K562 (cell line): ENCODE results near the gene EXOSC9. TPM values are rescaled to one million over a fixed set of nuclear protein-coding genes. Genes with fewer than 3 reads are reported as not detected.

Source experiments
- ATAC-seq: fragments of 200-7000 bp; cut with Tn5 transposase; 3 replicates; pipeline ENCODE4 v1.9.1; 2020; ENCODE audit warnings: moderate library complexity
- BruUV-seq: library from RNA; stranded (reverse); fragments of 400-500 nt; replicated peaks from 2 replicates; lab custom pipeline; 2021; lab: Mats Ljungman, UMichigan
- CTCF ChIA-PET: fragments of 300-600 bp; formaldehyde crosslinking; extraction: SDS; loops from one replicate; lab custom pipeline; 2021; ENCODE audit warnings: low intra/inter-chr PET ratio; lab: Yijun Ruan, JAX
- POLR2A ChIA-PET: fragments of 300-600, 350-650 bp; sonication (Branson Sonifier 250); formaldehyde crosslinking; extraction: SDS; loops from one replicate; lab custom pipeline; 2021; ENCODE audit warnings: antibody characterized with exemption, inconsistent platforms; lab: Yijun Ruan, JAX
- DNase-seq, 4 experiments: peaks; one replicate each; pipeline versions ENCODE4 v3.0.0 to v3.0.0-alpha.2; 2011 to 2018; ENCODE audit warnings: low spot score in 3 of 4, mixed read lengths in 3 of 4; ENCODE audit errors: extremely low read depth in 1 of 4
- FAIRE-seq: peaks from 2 replicates; lab custom pipeline; 2011; peaks lifted over from hg19 to GRCh38; lab: Jason Lieb, UNC
- H2AFZ ChIP-seq: 2 replicates; pipeline ENCODE4 v1.6.0; 2011; ENCODE audit warnings: low read depth, low read length, control low read depth, inconsistent platforms
- H3K27ac ChIP-seq: fragments of 200-600 bp; 3 replicates; pipeline ENCODE4 v1.8.0; 2011; ENCODE audit warnings: low read depth, mild to moderate bottlenecking, control low read depth, inconsistent platforms, low read length, moderate library complexity, mixed read lengths; ENCODE audit errors: extremely low read depth
- H3K27me3 ChIP-seq, 2 experiments: fragments of 300-600 bp in 1 of 2; 2 replicates in 1 of 2; 3 replicates in 1 of 2; pipeline versions ENCODE4 v1.6.0 to v1.8.0; 2011; ENCODE audit warnings: inconsistent platforms in 2 of 2, low read length in 2 of 2, mild to moderate bottlenecking in 1 of 2, mixed read lengths in 1 of 2, moderate library complexity in 1 of 2; ENCODE audit not compliant: control insufficient read depth in 2 of 2, insufficient read depth in 2 of 2
- H3K36me3 ChIP-seq: fragments of 300-600 bp; 3 replicates; pipeline ENCODE4 v1.8.0; 2011; ENCODE audit warnings: mild to moderate bottlenecking, low read length, inconsistent platforms; ENCODE audit not compliant: control insufficient read depth, insufficient read depth
- H3K4me1 ChIP-seq, 2 experiments: fragments of 200-600 bp in 1 of 2; replicated peaks in 1 of 2; 2 replicates in 1 of 2; 3 replicates in 1 of 2; pipeline versions ENCODE4 v1.5.1 to v1.8.0; 2011; ENCODE audit warnings: inconsistent platforms in 2 of 2, low read length in 2 of 2, mild to moderate bottlenecking in 1 of 2, mixed read lengths in 1 of 2, moderate library complexity in 1 of 2; ENCODE audit not compliant: control insufficient read depth in 2 of 2, insufficient read depth in 2 of 2
- H3K4me2 ChIP-seq: 2 replicates; pipeline ENCODE4 v1.6.1; 2011; ENCODE audit warnings: low read length, control low read depth, inconsistent platforms, mixed read lengths; ENCODE audit not compliant: insufficient read depth
- H3K4me3 ChIP-seq: fragments of 200-600 bp; sonication (generic), shearing (Covaris generic); 2 replicates; pipeline ENCODE4 v1.5.1; 2016; ENCODE audit warnings: control low read depth, inconsistent platforms
- H3K79me2 ChIP-seq: fragments of 200-600 bp; 3 replicates; pipeline ENCODE4 v1.8.0; 2011; ENCODE audit warnings: low read length, inconsistent platforms; ENCODE audit not compliant: control insufficient read depth, insufficient read depth
- H3K9ac ChIP-seq, 2 experiments: 2 replicates each; pipeline versions ENCODE4 v1.6.0 to v1.6.1; 2011; ENCODE audit warnings: low read depth in 2 of 2, low read length in 2 of 2, control low read depth in 1 of 2, inconsistent platforms in 1 of 2, mild to moderate bottlenecking in 1 of 2, mixed read lengths in 1 of 2; ENCODE audit not compliant: insufficient read depth in 1 of 2
- H3K9me1 ChIP-seq: one replicate; pipeline ENCODE4 v1.6.0; 2011; ENCODE audit warnings: inconsistent platforms, mild to moderate bottlenecking, low read length, moderate library complexity; ENCODE audit not compliant: control insufficient read depth, insufficient read depth
- H3K9me3 ChIP-seq: replicated peaks from 2 replicates; pipeline ENCODE4 v1.5.1; 2011; ENCODE audit warnings: low read depth, low read length, inconsistent platforms; ENCODE audit not compliant: control insufficient read depth, insufficient read depth
- H4K20me1 ChIP-seq: replicated peaks from 2 replicates; pipeline ENCODE4 v1.6.1; 2011; ENCODE audit warnings: low read length, inconsistent platforms, mixed read lengths; ENCODE audit not compliant: control insufficient read depth, insufficient read depth
- CTBP1 ChIP-seq: fragments of 450-650 bp; IDR thresholded peaks from 2 replicates; pipeline ENCODE4 v1.6.1; 2016; ENCODE audit warnings: borderline replicate concordance
- FOS ChIP-seq: IDR thresholded peaks from 3 replicates; pipeline ENCODE4 v1.6.1; 2011; ENCODE audit not compliant: insufficient read length; ENCODE audit errors: extremely low read depth
- JUNB ChIP-seq: fragments of 450-650 bp; formaldehyde crosslinking; conservative IDR thresholded peaks from 2 replicates; pipeline ENCODE4 v1.4.0; 2020; ENCODE audit warnings: mild to moderate bottlenecking
- NCOA2 ChIP-seq, 2 experiments: fragments of 450-650 bp; IDR thresholded peaks; 2 replicates each; pipeline ENCODE4 v1.6.1; 2018; ENCODE audit warnings: mild to moderate bottlenecking in 2 of 2, moderate library complexity in 1 of 2; ENCODE audit not compliant: partially characterized antibody in 2 of 2
- POLR2A ChIP-seq: fragments of 450-650 bp; conservative IDR thresholded peaks from 2 replicates; pipeline ENCODE4 v1.6.1; 2016
- POLR2B ChIP-seq: fragments of 450-650 bp; IDR thresholded peaks from 2 replicates; pipeline ENCODE4 v1.6.1; 2018; ENCODE audit warnings: low read depth; ENCODE audit not compliant: partially characterized antibody
- RBFOX2 ChIP-seq: fragments of 200-400 bp; formaldehyde crosslinking; IDR thresholded peaks from 2 replicates; pipeline ENCODE4 v1.6.1; 2017; ENCODE audit warnings: low read depth, mild to moderate bottlenecking, low read length, moderate library complexity
- TCF15 ChIP-seq: fragments of 250-450 bp; sonication (Bioruptor Pico); IDR thresholded peaks from 2 replicates; pipeline ENCODE4 v1.8.0; 2022; ENCODE audit warnings: moderate library complexity, mild to moderate bottlenecking, inconsistent platforms
- TOE1 ChIP-seq, 2 experiments: fragments of 450-650 bp in 1 of 2; sonication (generic) in 1 of 2; formaldehyde crosslinking in 1 of 2; IDR thresholded peaks; 2 replicates each; pipeline versions ENCODE4 v1.7.1 to v1.8.0; 2016 to 2022; ENCODE audit warnings: borderline replicate concordance in 2 of 2, mild to moderate bottlenecking in 2 of 2, antibody characterized with exemption in 1 of 2, inconsistent platforms in 1 of 2, low read depth in 1 of 2, missing genetic modification reagents in 1 of 2, moderate library complexity in 1 of 2
- U2AF1 ChIP-seq: fragments of 200-400 bp; formaldehyde crosslinking; optimal IDR thresholded peaks from 2 replicates; pipeline ENCODE3; 2017; ENCODE audit warnings: mild to moderate bottlenecking, low read depth, low read length, moderate library complexity
- ZFP1 ChIP-seq: fragments of 450-650 bp; formaldehyde crosslinking; IDR thresholded peaks from 2 replicates; pipeline ENCODE4 v1.4.0; 2020; ENCODE audit warnings: mild to moderate bottlenecking, mixed read lengths
- ZNF134 ChIP-seq: fragments of 250-450 bp; sonication (Bioruptor Pico); conservative IDR thresholded peaks from 2 replicates; pipeline ENCODE4 v1.4.0; 2020
- WGBS: fragments of 100-300 bp; shearing (Covaris generic); methylation state at CpG from one replicate; pipeline ENCODE4 v1.1.6; 2016; ENCODE audit warnings: low coverage, mixed read lengths; ENCODE audit not compliant: insufficient coverage; ENCODE audit errors: missing lambda C conversion rate; 5-methylcytosine and 5-hydroxymethylcytosine counted together
- in situ Hi-C: fragments of 300-500 bp; cut with MboI; formaldehyde crosslinking; loops from 4 replicates; pipeline ENCODE4 v1.15.0; 2018; ENCODE audit warnings: inconsistent platforms, mixed read lengths
- intact Hi-C: fragments of 100-400 bp; cut with micrococcal nuclease; formaldehyde crosslinking; loops from 2 replicates; pipeline ENCODE4 v1.14.2; 2022
- polyA plus RNA-seq, 8 experiments: library from polyadenylated mRNA; depleted of rRNA in 4 of 8; stranded (reverse) in 5 of 8; unstranded in 3 of 8; fragments of >200 nt; fragmentation: Nextera tagmentation in 2 of 8; fragmentation: Illumina TruSeq in 1 of 8; extraction: Ambion mirVana in 2 of 8; extraction: Trizol in 1 of 8; gene quantifications; 2 replicates each; pipeline versions ENCODE4 v1.2.1 to v1.2.3, GENCODE V29; 2011 to 2014; ENCODE audit warnings: inconsistent platforms in 1 of 8, missing spikeins in 1 of 8
- total RNA-seq, 7 experiments: library from RNA; depleted of rRNA in 6 of 7; stranded (reverse); fragments of >200 nt in 6 of 7; fragmentation: Illumina TruSeq in 2 of 7; extraction: Trizol in 2 of 7; gene quantifications; 2 replicates each; pipeline versions ENCODE4 v1.2.1 to v1.2.3, GENCODE V29; 2011 to 2021; ENCODE audit warnings: low replicate concordance in 1 of 7

The EXOSC9 gene
- total and polyA plus RNA-seq, 9 of the 15 experiments (the other 6 are each of a cell fraction or from before 2014, with no cell fraction given): 64.7 to 166 (median 115) TPM

- no peaks in the 10 kb centered on the region for H3K9me1 ChIP-seq
- ChIA-PET CTCF (no interaction called here), POLR2A (interaction anchor here (0.6 to 1.2 kb wide), 3 partner anchors 9 to 18 kb away, joined by 3 read pairs; no protein-coding TSS in a partner anchor)
- no peak overlapping the region for H2AFZ ChIP-seq
- H3K4me1 ChIP-seq: peaks cover 0 to 9% of the 10 kb centered on the region in 2 experiments; a peak in 3 of 5 replicates
- no peak overlapping the region for H3K9ac ChIP-seq
- WGBS: 0% methylated on average over 1 of the region's 1 CpG
- no peak overlapping the region for H3K4me3 ChIP-seq
- peaks cover 7% of the 10 kb centered on the region; the same call in 1 of the 2 replicates for H4K20me1 ChIP-seq
- in situ Hi-C loops (no loop called here), intact Hi-C loops (no loop called here)
- no TSS peak for BruUV-seq
- H3K4me2 ChIP-seq: no peak overlapping the region
- peaks cover 58% of the 10 kb centered on the region for H3K79me2 ChIP-seq
- no peak for ATAC-seq
- DNase-seq: no peak
- no peaks in the 10 kb centered on the region for H3K27me3 ChIP-seq
- FAIRE-seq: no peak
- H3K9me3 ChIP-seq: no peaks in the 10 kb centered on the region
- TF ChIP-seq ZNF134: no peak
- TF ChIP-seq CTBP1: no peak
- no peak for TF ChIP-seq TOE1 (IDR thresholded peaks at IDR 0.05; ENCODE audit: borderline replicate concordance)
- TF ChIP-seq TOE1 (CRISPR knock-in tag; IDR thresholded peaks at IDR 0.05; ENCODE audit: borderline replicate concordance, low read depth): no peak
- TF ChIP-seq FOS: no peak
- TF ChIP-seq U2AF1: no peak
- TF ChIP-seq ZFP1 (CRISPR knock-in tag): no peak
- TF ChIP-seq RBFOX2: 0 out of 2 replicates have a peak, but pooled peaks have one; percentile 30
- TF ChIP-seq JUNB (CRISPR knock-in tag): no peak
- TF ChIP-seq NCOA2 (IDR thresholded peaks at IDR 0.05; ENCODE audit: partially characterized antibody in 2 of 2): no peak
- peak; percentile 35 for TF ChIP-seq POLR2B
- TF ChIP-seq POLR2A: 0 out of 2 replicates have a peak, but pooled peaks have one; percentile 30
- no peak for TF ChIP-seq TCF15 (CRISPR knock-in tag)
- peaks cover 96% of the 10 kb centered on the region for H3K36me3 ChIP-seq
- H3K27ac ChIP-seq: no peak overlapping the region
Observed at GRCh38 chr4:121818215-121818614, 17.1 kb downstream of the EXOSC9 start.
